GM18517 (cell line): ENCODE data around the gene TBATA.
A peak's percentile ranks its signal among the peaks of the same experiment; 100 is the strongest.

ENCODE experiments used
- ATAC-seq: cut with Tn5 transposase; IDR thresholded peaks from one replicate; pipeline ENCODE4 v1.9.1; 2021; ENCODE audit warnings: mild to moderate bottlenecking, moderate library complexity; ENCODE audit not compliant: unreplicated experiment

The TBATA gene, protein sequence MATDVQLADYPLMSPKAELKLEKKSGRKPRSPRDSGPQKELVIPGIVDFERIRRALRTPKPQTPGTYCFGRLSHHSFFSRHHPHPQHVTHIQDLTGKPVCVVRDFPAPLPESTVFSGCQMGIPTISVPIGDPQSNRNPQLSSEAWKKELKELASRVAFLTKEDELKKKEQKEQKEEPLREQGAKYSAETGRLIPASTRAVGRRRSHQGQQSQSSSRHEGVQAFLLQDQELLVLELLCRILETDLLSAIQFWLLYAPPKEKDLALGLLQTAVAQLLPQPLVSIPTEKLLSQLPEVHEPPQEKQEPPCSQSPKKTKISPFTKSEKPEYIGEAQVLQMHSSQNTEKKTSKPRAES

DNA sequence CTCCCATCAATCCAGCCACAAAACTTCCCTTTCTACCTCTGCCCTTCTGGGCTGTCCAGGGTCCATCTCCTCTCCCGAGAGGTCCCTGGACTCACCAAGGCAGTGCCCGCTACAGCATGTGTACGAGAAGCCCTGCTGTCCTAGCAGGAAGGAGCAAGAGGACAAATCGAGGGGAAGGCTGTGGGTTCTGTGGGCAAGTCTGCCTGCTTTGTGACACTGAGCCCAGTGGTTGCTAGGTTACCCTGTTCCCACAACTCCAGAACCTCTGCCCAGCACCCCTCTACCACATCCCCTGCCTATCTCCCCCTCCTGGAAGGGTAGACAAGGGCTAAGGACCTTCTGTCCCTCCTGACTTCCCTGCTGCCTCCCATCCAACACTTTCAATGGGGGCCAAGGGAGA lies at the start of gene TBATA:
Gene TBATA, minus strand, starts transcription at position 188 of the 400 bp plus-strand sequence. CDS start 1,998 bp downstream, outside the sequence.
- no peak for ATAC-seq

DNA sequence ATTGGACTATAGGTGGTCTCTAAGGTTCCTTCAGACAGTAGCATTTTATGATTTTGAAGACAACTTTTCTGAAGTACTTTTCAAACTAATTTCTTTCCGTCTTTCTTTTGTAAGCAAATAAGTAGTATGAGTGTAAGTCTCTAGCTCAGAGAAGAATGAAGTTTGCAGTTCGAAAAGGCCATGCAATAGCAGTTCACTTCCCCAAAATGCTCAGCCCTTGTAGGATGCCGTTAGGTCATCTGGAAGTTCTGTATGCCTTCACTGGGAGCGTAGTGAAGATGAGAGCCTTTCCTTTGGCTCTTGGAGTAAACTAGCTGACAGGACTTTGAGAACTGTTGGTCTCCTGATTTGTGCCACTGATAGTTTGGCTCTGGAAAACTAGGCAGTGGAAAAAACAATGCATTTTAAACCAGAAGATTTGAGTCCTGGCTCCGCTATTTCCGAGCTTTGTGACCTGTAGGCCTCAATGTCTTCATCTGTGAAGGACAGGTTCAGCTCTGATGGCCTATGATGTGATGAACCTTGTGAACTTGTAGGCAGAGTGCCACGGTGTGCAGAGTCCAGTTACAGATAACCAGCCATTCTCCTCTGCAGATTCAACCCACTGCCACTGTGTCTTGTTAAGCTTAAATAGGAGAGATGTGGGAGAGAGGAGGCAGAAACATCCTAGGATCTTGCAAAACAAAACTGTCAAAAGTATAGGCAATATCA lies 49.4 kb upstream of the TBATA start:
- no peak for ATAC-seq

DNA sequence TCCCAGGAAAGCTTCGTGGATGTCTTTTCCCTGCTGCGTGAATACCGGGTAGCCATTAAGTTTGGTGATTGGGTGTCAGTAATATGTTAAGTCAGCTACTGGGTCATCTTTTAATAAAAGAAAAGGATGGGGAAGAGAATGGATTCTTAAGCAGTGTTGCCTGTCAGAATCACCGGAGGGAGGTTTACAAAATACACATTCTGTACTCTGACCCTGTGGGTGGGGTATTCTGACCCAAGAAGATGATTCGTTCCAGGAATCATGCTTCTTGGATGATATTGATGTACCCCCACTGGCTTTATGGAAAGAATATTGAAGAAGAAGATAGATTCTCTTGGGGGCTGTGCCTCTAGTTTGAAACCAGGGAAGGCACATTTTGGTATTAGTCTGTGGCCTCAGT lies 48.8 kb upstream of the TBATA start:
- ATAC-seq: no peak

DNA sequence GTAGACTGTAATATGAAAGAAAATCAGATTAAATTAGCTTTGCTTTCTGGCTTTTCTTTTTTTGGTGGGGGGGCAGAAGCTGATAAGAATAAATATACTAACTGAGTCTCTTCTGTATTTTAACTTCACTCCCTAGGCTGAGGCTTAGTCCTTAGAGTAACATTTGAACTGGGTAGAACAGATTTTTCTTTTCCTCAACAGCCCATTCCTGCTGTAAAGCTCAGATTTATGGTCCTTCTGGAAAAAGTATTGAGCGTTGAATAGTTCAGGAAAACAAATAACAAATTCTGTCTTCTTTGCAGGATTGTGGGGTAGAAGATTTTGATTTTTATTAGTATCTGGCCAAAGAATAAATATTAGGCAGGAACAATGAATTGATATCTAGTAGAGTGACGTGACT lies 48.4 kb upstream of the TBATA start:
- ATAC-seq: no peak

DNA sequence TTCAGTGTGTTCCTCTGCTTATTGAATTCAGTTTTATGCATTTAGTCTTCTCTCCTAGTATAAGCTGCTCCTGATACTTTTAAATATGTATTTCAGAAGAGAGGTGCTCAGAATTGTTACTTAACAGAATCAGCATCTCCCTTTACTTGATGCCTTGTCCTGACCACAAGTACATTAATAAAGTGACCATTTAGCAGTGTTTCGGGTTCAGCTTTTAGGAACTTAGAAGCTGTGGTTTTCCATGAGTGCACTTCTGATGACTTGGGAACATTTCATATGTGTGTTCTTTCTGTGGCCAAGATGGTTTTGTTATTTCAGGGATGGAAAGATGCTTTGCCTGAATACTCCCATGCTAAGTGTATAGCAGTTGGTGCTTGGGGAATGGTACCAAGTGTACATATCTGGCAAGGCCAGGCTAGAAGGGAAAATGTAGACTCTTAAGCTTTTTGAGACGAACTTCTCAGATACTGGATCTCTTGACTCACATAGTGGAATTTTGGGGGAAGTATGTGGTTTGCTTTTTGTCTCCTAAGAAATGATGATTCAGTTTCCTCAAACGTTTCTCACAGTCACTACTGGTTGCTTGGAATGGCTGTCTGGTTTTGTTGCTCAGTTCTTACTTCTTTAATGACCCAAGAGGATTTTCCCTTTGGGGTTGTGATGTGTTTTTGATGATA lies 47.8 kb upstream of the TBATA start:
- no peak for ATAC-seq

DNA sequence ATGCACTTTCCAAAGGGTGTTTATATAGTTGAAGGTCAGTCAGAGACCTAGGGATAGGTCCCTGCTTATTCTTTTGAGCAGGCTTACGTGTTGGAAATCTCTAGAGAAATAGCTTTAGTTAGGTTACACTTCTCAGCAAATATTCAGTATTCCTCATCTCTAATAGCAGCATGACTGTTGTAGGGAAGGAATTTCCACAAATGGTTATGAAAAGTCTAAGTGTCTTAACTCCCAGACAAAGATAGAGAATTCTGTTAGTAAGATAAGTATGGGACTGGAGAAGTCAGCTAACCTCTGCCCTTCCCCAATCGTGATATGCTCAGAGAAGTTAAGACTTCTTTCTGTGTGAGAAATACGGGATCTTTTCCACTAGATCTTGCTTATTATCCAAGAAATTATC lies 47.0 kb upstream of the TBATA start:
- no peak for ATAC-seq

DNA sequence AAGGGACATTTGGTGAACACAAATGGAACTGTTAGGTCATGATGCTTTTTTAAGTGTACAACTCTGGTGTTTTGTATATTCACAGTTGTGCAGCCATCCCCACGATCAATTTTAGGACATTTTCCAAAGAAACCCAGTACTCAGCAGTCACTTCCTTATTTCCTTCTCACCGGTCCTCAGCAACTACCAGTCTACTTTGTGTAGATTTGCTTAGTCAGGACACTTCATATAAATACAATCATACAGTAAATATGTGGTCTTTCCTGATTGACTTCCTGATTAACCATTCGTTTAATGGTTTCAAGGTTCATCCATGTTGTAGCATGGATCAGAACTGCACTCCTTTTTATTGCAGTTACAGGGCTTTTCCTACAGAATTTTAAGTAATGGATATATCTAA lies 45.0 kb upstream of the TBATA start:
- ATAC-seq: no peak

DNA sequence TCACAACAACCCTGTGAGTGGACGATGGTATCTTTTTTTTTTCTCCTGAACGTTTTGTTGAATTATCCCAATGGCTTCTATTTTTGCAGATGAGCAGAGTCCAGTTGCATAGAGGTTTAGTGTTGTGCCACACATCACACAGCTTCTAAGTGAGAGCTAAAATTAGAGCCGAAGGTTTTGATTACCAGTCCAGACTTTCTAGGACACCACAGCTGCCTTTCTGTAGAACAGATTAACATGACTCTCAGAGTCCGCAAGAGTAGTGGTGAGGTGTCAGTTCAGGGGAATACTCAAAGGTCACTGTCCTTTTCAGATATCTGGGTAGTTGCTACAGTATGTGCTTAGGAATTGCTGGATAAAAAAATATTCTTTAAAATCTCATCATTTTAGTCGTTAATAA lies 44.4 kb upstream of the TBATA start:
- no peak for ATAC-seq

DNA sequence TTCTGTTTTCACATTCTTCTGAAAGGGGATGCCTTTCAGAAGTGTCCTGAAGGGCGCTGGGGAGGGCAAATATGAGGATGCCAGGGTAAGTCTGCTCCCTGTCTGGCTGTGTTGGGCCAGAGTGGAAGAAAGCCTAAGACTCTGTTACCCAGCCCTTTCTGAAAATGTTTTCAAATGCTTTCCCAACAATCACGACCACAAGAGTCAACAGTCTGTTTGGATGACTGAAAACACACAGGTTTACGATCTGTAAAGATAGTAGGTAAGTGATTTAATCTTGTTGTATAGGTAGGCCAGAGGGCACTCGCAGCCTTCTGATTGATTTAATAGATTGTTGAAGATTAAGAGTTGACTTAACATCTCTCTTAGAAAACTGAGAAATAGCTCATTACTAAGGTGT lies 43.7 kb upstream of the TBATA start:
- ATAC-seq: no peak

DNA sequence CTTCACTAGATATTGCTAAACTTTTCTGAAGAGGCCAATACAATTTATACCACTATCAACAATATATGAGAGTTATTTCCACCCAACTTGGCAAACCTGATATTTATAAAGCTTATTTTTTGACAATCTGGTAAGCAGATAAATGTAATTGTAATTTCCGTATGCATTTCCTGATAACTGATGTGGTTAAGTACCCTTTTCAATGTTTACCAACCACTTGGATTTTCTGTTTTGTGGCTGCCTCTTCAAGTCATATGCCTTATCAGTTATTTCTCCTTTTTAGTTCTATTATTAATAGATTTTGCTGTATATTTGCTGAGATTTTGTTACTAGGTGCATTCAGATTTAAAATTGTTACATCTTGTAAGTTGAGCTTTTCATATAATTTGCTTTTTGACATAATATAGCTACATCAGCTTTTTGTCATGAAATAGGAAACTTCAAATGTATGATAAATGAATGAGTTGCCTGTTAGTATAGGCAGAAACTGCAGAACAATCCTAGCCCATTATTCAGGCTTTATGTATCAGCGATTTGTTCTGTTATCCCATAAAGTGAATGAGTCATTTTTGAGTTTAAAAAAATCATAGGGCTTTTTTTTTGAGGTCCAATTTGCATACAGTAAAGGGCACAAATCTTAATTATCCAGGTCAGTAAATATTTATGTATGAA lies 42.0 kb upstream of the TBATA start:
- ATAC-seq: no peak

DNA sequence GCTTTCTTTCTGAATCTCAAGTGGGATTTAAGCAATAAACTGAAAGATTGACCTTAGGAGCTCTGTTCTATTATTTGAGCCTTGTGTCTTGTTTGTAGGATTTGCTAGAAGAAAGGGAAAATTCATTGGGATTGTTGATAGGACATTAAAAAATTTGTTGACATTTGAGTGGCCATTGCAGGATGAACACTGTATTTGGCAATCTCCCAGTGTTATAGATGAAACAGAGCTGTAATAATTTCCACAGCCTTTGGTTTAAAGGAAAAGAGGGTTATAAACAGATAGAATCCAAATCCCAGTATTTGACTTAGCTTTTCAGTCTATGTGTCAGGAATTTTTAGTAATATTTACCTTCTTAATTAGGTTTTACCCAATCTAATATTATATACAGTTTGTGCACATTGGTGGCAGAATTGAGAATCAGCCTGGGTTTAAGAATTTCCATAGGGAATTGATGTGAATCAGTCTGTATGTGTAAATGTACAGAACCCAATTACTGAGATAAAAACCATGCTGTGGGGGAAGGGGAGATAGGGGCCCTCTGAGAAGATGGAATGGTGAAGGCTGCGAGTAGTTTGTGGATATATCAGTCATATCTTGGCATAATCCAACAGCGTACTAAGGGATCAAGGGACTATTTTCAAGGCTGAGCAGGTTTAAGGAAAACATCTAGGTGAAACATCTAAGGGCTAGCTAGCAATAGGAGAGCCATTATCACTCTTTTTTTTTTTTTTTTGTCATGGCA lies 37.1 kb upstream of the TBATA start:
- ATAC-seq: no peak

DNA sequence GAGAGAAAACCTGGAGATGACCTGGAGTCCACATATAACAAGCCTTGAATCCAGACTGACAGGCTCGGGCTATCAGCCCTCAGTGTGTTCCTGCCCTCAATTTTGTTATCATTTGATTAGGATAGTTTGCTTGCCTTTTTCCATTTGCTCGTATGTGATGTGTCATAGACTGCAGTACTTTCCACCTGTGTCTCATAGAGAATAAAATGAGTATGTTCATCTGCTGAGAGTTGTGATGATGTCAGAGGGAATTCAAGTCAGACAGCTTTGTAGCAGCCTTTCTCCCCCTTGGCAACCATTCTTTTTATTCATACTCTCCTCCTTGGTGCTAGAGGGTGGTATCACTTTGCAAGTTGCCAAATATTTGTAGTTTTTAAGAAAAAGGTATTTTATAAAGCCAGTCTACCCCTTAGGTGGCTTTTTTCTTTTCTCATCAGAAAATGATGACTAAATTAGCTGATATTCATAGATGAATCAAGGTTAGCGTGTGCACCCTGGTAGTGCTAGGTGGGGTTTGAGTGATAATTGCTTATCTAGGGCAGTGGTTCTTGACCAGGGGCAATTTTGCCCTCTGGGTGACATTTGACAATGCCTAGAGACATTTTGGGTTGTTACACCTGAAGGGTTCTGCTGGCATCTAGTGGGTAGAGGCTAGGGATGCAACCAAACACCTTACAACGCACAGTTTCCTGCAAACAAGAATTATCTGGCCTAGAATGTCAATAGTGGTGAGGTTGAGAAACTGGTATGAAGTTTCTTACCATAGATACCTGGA lies 36.0 kb upstream of the TBATA start:
- ATAC-seq: no peak

DNA sequence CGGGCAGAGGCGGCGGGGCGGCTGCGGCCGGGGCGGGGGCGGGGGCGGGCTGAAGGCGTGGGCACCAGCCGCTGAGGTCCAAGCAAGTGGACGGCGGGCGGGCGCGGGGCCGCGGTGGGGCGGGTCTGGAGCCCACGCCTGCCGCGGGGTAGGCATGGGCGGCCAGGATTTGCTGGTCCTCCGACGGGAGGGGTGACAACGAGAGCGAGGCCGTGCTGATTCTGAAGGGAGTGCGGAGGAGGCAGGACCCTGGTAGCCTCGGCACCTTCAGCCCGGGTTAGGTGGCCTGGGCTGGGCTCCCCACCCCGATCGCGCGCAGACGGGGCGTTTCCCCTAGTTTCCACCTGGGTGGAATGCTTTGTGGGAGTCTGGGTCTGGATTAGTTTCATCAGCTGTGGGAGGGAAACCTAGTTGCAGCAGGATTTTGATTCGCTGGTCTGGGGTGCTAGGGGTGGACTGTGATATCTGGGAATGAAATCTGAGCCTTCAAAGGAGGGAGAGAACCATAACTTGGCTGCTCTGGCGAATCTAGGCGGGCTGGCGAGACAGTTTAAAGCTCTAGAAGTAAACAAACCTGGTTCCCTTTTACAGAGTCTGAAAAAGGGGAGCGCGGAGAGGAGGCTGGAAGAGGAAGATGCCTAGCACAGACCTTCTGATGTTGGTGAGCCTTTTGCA lies 31.2 kb upstream of the TBATA start:
- peak; percentile 24 for ATAC-seq

DNA sequence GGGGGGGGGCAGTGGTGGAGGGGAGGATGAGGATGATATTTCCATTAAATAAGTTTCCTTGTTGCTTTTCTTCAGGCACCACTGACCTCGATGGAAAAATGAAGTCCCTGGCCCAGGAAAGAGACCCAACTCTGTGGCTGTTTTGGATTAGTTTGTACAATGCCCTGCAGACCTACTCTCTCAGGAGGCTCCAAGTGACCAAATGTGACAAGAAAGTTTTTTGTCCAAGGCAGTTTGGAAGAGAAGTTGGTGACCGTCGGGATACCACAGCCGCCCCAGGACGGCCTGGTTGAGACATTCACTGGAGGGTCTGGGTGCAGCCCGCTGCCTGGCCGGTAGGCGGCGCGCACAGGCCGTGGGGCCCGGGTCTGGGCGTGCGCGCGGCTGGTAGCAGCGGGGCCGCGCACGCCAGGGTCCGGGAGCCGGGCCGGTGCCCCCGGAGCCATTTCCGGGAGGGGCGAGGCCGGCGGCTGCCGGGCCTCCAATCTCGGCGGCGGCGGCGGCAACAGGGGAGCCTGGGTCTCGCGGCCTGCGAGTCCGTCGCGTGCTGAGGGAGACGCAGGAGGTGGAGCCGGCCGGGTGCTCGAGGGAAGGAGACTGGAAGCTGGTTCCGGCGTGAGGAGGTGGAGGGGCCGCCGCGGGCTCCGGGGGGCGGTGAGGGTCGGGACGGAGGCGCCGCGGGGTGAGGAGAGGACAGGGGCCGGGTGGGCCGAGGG lies 30.5 kb upstream of the TBATA start, which contains the start of gene SGPL1:
Gene SGPL1, plus strand, starts transcription at position 445 of the 716 bp plus-strand sequence. CDS start 906 bp downstream, outside the sequence.
- ATAC-seq: peak; percentile 79

DNA sequence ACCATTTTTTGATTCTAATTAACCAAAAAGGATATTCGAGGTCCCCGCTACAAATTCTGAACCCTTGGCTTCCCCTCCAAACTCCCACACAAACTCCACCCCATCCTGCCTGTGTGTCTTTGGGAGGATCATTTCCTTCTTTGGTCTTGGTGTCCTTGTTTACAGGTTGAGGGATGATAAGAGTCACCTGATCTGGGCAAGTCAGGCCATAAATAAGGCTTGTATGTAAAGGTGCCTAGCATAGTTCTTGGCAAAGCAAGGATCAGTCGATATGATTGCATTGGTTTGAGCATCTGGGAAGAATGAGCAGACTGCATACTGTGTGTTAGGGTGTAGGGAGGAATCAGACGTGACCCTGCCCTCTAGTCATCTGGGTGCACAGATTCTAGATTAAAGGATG lies 28.9 kb upstream of the TBATA start:
- ATAC-seq: no peak

DNA sequence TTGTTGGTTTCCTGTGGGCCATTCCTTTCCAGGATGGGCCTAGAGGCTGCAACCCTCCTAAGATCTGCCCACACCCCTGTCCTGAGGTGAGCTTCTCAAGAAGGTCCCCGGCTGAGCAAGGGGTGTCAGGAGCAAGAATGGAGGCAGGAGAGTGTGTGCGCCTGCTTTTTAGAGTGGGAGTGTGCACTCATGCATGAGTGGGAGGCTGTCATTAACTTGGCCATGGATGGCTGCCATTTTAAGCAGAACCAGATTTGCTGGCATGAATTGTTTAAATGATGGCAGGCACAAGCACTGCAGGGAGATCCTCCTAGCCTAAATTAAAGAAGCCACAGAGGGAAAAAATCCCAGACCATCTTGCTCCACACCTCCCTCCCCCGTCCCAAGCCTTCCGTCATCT lies 27.6 kb upstream of the TBATA start:
- no peak for ATAC-seq

DNA sequence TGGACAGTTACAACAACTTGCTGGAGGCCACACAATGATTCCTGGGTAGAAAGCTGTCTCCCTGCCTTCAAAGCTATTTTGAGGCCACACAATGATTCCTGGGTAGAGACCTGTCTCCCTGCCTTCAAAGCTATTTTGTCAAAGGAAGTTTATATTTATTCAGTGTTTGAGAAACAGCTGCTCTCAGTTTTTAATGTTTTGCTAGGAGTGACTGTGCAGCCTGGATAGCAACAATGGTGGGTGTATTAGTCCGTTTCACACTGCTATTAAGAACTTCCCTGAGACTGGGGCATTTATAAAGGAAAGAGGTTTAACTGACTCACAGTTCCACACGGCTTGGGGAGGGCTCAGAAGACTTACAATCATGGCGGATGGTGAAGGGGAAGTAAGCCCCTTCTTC lies 26.7 kb upstream of the TBATA start:
- ATAC-seq: no peak

DNA sequence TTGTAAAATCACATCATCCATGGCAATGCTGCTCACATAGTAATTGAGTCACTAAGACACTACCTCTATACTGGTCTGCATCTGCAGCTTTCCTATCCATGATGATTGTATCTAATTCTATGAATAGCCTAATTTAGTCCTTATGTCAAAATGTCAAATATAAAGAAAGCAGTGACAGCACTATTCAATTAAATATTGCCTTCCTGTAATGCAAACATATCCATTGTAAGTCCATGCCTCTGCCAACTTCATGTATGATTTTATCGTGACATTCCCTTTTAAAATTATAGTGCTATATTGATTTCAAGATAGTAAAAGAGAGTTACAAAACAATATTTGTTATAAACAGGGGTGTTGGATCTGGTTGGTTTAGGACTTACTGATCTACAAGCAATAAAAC lies 25.8 kb upstream of the TBATA start:
- no peak for ATAC-seq

DNA sequence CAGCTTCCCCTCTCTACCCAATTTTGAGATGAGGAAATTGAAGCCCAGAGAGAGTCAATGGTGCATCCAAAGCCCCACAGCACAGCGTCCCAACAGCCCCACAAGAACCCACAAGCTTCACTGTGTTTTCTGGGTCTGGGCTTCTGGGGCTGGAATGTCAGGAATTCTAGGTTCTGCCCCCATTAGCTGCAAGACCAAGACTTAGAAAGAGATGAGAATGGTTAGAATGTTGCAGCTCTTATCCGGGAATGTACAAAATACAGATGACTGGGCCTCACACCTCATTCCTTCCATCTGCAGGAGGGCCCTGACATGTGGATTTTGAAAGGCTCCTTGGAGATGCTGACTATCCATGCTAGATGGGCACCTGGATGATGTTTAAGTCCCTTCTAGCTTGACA lies 24.5 kb upstream of the TBATA start:
- ATAC-seq: no peak
